ENCODE data around the gene RAPGEF2. TPM values are rescaled to one million over a fixed set of nuclear protein-coding genes. Genes with fewer than 3 reads are reported as not detected.

RAPGEF2 gene
- polyA plus RNA-seq, 1 donor (not counting 4 experiments of a cell fraction or from before 2014, with no cell fraction given): 23.8 TPM

- H3K36me3 ChIP-seq (ENCODE audit: control insufficient read depth in 2 of 2, extremely low read depth in 1 of 2, insufficient read depth in 2 of 2, low read length in 2 of 2): no peaks in the 10 kb centered on the region
- H3K9me3 ChIP-seq (ENCODE audit: control insufficient read depth, low read depth, low read length): no peaks in the 10 kb centered on the region
- TF ChIP-seq EZH2 (IDR thresholded peaks at IDR 0.05; ENCODE audit: low read length): no peak
- TF ChIP-seq, protein P1, sequence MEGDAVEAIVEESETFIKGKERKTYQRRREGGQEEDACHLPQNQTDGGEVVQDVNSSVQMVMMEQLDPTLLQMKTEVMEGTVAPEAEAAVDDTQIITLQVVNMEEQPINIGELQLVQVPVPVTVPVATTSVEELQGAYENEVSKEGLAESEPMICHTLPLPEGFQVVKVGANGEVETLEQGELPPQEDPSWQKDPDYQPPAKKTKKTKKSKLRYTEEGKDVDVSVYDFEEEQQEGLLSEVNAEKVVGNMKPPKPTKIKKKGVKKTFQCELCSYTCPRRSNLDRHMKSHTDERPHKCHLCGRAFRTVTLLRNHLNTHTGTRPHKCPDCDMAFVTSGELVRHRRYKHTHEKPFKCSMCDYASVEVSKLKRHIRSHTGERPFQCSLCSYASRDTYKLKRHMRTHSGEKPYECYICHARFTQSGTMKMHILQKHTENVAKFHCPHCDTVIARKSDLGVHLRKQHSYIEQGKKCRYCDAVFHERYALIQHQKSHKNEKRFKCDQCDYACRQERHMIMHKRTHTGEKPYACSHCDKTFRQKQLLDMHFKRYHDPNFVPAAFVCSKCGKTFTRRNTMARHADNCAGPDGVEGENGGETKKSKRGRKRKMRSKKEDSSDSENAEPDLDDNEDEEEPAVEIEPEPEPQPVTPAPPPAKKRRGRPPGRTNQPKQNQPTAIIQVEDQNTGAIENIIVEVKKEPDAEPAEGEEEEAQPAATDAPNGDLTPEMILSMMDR (optimal IDR thresholded peaks at IDR 0.05 in 1 of 3, IDR thresholded peaks at IDR 0.05 in 1 of 3, conservative IDR thresholded peaks at IDR 0.05 in 1 of 3; ENCODE audit: extremely low read depth in 1 of 3, insufficient read depth in 2 of 3, low read length in 3 of 3): no peak
- no peak overlapping the region for H3K9ac ChIP-seq (ENCODE audit: control insufficient read depth, extremely low read depth, insufficient read depth, low read length)
- no peak overlapping the region for H3K4me2 ChIP-seq (ENCODE audit: control insufficient read depth, extremely low read depth, insufficient read depth, low read depth, low read length)
- FAIRE-seq (no peak), DNase-seq (ENCODE audit: low read depth, low spot score) (no peak)
- no peak overlapping the region for H3K4me3 ChIP-seq (ENCODE audit: control insufficient read depth in 2 of 3, extremely low read depth in 1 of 3, insufficient read depth in 2 of 3, low read depth in 1 of 3, low read length in 3 of 3)
- no peak overlapping the region for H3K27ac ChIP-seq (ENCODE audit: control insufficient read depth, insufficient read depth, low read length)
- no peaks in the 10 kb centered on the region for H3K9me1 ChIP-seq (ENCODE audit: control insufficient read depth, extremely low read depth, insufficient read depth, low read length)
- no peaks in the 10 kb centered on the region for H3K79me2 ChIP-seq (ENCODE audit: control insufficient read depth, insufficient read depth, low read length)
- dilution Hi-C loops (cut with MboI; ENCODE audit: extremely low pct_ligation_motif_present, low sequenced_read_pairs): no loop called here
- no peak overlapping the region for H2AFZ ChIP-seq (ENCODE audit: control insufficient read depth, low read length)
- no peaks in the 10 kb centered on the region for H3K27me3 ChIP-seq (ENCODE audit: control insufficient read depth, extremely low read depth, insufficient read depth, low read length)
- peaks cover 29% of the 10 kb centered on the region for H3K4me1 ChIP-seq (ENCODE audit: control insufficient read depth, extremely low read depth, insufficient read depth, low read length)
- no peaks in the 10 kb centered on the region for H4K20me1 ChIP-seq (ENCODE audit: control insufficient read depth, extremely low read depth, insufficient read depth, low read length)
Measured at GRCh38 chr4:159279084-159279483, 176.2 kb downstream of the RAPGEF2 start.

DNA sequence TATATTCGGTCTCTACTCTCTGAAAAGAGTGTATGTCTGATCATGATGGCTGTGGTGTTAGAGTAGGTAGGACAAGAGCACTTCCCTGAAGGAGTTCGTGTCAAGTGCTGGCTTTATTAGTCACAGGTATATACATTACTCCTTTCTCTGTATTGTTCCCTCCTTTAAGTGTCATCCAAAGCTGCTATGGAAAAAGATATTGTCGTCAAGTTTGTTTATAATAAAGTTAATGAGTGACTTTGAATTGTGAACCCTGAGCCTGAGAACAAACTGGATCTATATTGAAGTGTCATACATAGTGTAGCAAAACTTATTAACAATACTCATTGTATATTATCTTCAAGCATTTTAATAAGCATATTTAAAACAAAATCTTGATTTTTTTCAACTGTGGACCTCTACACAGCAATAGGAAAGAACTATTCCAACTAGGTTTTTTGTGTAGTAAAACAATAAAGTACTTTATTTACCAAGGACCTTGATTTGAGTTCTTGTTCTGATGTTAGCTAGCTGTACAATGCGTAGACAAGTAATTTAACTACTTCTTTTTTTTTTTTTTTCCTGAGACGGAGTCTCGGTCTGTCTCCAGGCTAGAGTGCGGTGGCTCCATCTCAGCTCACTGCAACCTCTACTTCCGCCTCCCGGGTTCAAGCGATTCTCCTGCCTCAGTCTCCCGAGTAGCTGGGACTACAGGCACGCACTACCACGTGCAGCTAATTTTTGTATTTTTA lies 177.7 kb downstream of the RAPGEF2 start:
- Histone ChIP-seq H3K4me1 (ENCODE audit: control insufficient read depth, extremely low read depth, insufficient read depth, low read length) (peaks cover 31% of the 10 kb centered on the region), H3K4me2 (ENCODE audit: control insufficient read depth, extremely low read depth, insufficient read depth, low read depth, low read length) (no peak overlapping the region), H3K9me3 (ENCODE audit: control insufficient read depth, low read depth, low read length) (no peaks in the 10 kb centered on the region), H3K9ac (ENCODE audit: control insufficient read depth, extremely low read depth, insufficient read depth, low read length) (no peak overlapping the region), H3K36me3 (ENCODE audit: control insufficient read depth in 2 of 2, extremely low read depth in 1 of 2, insufficient read depth in 2 of 2, low read length in 2 of 2) (no peaks in the 10 kb centered on the region), H3K9me1 (ENCODE audit: control insufficient read depth, extremely low read depth, insufficient read depth, low read length) (no peaks in the 10 kb centered on the region), H3K79me2 (ENCODE audit: control insufficient read depth, insufficient read depth, low read length) (no peaks in the 10 kb centered on the region), H3K4me3 (ENCODE audit: control insufficient read depth in 2 of 3, extremely low read depth in 1 of 3, insufficient read depth in 2 of 3, low read depth in 1 of 3, low read length in 3 of 3) (no peak overlapping the region), H2AFZ (ENCODE audit: control insufficient read depth, low read length) (no peak overlapping the region), H3K27ac (ENCODE audit: control insufficient read depth, insufficient read depth, low read length) (no peak overlapping the region), H4K20me1 (ENCODE audit: control insufficient read depth, extremely low read depth, insufficient read depth, low read length) (no peaks in the 10 kb centered on the region), H3K27me3 (ENCODE audit: control insufficient read depth, extremely low read depth, insufficient read depth, low read length) (no peaks in the 10 kb centered on the region)
- DNase-seq (ENCODE audit: low read depth, low spot score): no peak
- no peak for FAIRE-seq
- TF ChIP-seq EZH2 (IDR thresholded peaks at IDR 0.05; ENCODE audit: low read length): no peak
- TF ChIP-seq, protein P1 (optimal IDR thresholded peaks at IDR 0.05 in 1 of 3, IDR thresholded peaks at IDR 0.05 in 1 of 3, conservative IDR thresholded peaks at IDR 0.05 in 1 of 3; ENCODE audit: extremely low read depth in 1 of 3, insufficient read depth in 2 of 3, low read length in 3 of 3): no peak
- dilution Hi-C loops (cut with MboI; ENCODE audit: extremely low pct_ligation_motif_present, low sequenced_read_pairs): no loop called here

Measured in keratinocyte (primary cell).